Hindlimb muscle (tissue), 1 donor: ENCODE results near the gene RASAL2. TPM values are rescaled to one million over a fixed set of nuclear protein-coding genes. Genes with fewer than 3 reads are reported as not detected.
"Not testable (repeated sequence)": the region's sequence is repeated elsewhere in the genome, so short reads cannot be mapped to it uniquely, and the experiment has no call there.

Experiments
- DNase-seq: peaks from one replicate; pipeline ENCODE4 v3.0.0-alpha.2; 2013
- polyA plus RNA-seq: library from polyadenylated mRNA; unstranded; fragments of 120-200 nt; gene quantifications from one replicate; pipeline ENCODE4 v1.2.1, GENCODE V29; 2013; ENCODE audit not compliant: insufficient read length

The RASAL2 gene
- polyA plus RNA-seq, 1 donor, result 16.0 TPM

DNA sequence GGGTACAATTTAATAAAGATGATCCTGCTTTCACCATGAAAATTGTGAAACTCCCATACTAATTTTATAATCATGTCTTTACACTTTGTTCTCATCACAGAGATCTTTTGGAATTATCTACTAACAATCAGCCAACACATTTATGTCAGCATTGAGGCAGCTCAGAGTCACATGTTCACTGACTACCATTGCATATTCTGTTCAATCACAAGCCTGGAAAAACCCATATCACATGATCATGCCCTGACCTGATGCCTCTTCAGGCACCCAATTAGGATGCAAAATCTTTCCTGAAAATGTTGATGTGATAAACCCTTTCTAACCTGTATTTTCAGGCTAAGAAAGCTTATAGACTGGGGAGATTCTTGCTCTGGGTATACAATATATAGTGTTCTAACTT, 21.6 kb upstream of the RASAL2 start:
- DNase-seq, result no peak

DNA sequence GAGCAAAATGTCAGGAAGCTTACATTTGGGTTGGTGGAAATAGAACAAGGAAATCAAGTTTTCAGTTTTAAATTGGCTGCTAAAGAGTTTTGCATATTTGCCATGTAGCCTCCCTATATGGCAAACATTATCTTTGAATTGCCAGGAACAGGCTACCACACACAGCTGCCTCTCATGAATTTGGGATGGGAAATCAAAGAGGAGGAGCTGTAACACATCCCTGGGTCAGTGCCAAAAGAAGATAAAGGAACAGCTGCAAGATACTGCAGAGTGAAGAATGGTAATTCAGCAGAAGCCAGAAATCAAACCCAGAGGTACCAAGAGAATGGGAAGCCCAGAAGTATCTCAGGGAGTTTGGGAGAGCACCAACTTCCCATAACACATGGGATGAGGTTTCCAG, 18.6 kb upstream of the RASAL2 start:
- no peak for DNase-seq

DNA sequence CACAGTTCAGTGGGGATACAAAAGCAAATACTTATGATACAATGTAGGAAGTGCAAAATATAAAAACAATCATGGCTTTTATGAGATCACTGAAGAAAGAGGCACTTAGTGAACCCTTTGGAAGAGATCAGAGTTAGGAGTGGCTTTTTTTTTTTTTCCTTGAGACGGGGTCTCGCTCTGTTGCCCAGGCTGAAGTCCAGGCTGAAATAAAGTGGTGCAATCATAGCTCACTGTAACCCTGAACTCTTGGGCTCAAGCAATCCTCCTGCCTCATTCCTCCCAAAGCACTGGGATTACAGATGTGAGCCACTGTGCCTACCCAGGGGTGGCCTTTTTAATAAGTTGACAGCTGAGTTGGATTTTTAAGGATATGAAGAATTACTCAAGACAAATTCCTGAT, 17.3 kb upstream of the RASAL2 start:
- DNase-seq, result no peak

DNA sequence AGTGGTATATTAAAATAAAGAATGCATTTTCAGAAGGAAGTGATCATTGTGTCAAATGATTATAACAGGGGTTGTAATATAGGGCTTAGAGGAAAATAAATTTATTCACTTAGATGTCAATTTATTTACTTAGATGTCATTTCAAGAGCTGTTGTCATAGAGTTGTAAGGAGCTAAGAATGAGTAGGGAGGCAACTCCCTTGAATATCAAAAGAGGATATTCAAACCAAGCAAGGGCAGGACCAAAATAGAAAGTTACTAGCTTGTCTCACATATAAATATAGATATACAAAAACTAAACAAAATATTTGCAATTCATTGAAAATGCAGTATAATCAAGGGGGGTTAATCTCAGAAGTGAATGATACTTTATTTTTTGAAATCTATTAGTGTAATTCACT, 16.0 kb upstream of the RASAL2 start:
- no peak for DNase-seq

DNA sequence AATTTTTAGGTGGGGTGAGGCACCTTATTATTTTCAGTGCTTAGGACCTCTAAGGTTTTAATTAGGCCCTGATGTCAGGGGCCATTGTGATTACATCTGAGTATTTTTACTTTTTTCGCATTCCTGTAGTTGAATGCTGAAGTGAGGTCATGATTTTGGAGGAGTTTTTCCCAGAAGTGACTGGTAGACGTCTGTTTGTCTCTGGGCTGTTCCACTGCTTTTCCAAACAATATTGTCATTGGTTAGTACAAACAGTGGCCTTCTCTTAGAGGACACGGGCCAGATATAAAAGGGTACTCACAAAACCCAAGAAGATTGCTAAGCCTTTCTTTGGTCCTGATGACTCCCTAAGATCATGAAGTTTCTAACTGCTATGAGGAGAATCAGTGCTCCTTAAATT, 7.6 kb upstream of the RASAL2 start:
- DNase-seq, result no peak

DNA sequence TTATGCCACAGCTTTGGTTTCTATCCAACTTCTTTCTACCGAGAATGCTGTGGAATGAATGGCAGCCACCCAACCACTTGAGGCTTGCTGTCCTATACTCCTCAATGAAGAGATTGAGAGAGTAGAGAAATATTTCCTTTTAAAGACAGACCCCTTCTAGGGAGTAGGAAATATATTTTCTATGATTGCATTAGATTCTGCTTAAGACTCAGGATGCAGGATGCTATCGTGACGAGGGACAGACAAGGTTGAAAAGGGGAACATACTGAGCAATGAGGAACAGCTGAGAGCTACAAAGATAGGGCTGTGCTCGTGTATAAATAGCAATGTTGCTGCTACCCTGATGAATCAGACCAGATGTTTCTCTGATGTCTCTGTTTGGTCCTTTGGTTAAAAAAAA, 7.1 kb upstream of the RASAL2 start:
- DNase-seq, result no peak

DNA sequence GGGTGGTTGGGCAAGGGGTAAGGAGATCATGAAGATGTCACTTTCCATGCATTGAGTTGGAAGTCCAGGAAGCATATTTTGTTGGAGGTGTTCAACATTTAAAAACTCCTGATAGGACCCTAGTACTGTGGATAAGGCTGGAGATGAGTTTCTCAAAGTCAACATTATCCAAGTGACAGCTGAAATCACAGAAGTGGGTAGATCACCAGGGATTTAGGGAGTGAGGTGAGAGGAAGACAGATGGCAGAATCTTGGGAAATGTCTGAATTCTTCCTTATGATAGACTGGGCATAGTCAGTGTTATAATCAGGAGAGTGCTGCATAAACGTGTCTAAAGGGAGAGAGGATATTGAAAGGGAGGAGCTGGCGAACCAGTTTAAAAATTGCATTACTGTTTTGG, 5.3 kb upstream of the RASAL2 start:
- DNase-seq, result no peak

DNA sequence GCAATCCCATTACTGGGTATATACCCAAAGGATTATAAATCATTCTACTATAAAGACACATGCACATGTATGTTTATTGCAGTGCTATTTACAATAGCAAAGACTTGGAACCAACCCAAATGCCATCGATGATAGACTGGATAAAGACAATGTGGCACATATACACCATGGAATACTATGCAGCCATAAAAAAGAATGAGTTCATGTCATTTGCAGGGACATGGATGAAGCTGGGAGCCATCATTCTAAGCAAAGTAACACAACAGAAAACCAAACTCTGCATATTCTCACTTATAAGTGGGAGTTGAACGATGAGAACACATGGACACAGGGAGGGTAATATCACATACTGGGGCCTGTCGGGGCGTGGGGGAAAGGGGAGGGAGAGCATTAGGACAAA, 2.5 kb upstream of the RASAL2 start:
- DNase-seq, result not testable (repeated sequence)

DNA sequence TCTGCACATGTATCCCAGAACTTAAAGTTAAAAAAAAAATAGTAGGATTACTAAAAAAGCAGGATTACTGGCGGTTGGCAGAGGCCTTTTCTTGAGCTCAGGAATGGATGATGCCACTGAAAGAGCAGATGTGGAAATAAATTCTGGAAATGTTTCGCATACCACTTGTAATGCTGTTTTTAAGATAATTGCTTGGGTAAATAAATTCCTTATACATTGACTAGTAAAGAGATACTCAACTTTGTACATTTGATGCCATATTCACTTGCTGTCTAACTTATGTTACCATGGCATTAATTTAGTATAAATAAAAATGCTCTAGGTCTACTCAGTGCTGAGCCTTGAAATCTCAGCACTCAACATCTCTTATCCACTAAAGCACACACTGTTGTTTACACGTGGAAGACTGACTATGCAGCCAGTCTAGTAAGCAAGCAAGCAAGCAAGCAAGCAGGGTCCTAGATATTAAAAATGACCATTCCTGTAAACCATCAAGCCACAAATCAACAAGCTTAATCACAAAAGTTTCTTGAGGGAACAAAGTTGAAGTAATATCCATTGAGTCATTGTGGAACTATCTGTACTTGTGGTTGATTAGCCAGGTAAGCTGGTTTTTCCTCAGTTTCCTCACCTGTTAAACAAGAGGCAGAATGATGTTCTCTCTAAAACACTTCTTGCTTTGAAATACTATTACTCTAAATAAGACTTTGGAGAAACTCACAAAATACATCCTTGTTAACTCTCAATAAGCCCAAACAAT, 1.7 kb upstream of the RASAL2 start:
- DNase-seq, result no peak

DNA sequence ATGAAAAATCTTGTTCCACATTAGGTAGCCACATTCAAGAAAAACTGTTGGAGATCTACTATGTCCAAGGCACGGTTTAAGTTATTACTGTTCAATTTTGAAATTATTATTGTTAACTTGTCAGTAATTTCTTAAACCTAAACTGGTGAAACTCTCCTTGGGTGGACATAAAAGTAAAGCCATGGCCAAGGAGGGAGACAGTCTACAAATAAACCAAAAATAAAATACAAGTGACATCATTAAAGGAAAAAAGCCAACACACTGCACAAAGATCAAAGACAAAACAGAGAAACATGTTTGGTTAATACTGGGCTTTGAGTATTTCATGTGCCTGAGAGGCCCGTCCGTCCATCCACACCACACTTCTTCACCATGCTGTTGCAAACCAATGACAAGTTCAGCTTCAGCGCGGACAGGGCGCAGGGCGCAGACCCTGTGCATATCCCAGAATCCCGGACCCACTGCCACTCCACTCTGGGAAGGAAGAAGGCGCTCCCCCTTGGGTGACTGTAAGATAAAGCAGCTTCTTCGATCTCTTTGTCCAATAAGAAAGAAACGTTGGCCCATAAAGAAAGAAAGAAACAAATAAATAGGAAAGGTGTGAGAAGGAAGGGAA, 918 bp upstream of the RASAL2 start:
- DNase-seq, result no peak

DNA sequence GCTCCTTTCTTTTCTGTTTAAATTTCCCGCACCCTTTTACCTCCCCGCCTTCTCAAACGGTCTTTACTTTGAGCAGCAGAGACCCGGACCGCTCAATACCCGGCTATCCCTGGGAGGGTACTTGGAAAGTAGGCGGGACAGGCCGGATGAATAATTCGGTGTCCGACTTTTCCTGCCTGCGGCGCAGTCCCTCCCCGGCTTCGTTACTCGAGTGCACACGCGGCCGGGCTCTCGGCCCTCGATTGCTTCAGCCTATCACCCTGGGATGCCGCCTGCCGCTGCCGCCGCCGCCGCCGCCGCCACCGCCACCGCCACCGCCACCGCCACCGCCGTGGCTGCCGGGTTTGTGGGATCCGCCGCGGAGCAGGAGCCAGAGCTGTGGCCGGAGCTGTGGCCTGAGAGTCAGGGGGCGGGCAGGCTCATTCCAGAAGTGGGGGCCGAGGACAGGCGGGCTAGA, 382 bp upstream of the RASAL2 start:
- peak; percentile 95 for DNase-seq

DNA sequence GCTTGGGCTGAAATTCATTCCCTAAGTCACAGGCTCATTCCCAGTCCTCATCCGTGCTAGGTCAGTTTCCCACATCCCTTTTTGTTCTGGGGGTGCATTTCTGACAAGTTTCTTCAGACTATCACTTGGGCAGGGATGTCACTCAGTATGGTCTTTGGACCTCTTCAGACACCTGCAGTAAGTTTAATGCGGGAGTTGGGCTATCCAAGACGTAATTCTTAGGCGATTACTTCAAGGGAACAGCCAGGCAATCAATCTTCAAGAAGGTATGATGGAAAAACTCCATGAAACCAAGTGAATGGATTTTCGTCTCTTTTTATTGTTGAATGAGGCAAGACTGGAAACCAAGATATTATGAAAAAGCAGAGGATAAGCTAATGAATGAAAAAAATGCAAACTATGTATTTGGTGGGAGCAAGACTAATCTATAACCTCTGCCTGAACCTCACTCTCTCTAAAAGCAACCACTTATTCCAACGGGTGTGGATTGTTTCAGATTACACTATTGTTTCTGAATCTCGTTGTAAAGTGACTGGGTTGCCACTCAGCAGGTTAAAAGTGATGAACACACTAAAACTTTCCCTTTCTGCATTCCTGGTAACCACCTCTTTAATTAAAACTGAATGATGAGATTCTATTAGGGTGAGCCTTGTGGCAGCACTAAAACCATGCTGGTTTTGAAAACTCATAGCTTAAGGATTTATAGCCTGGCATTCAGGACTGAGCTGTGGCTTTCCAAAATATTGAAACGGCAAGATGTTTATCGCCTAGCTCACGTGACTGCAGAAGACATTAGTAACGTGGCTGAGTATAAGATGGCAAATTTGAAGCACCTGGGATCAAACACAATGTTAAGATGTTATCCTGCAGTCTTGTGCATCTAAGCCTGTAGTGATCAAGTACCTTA, 1.1 kb downstream of the RASAL2 start:
- DNase-seq, result no peak

DNA sequence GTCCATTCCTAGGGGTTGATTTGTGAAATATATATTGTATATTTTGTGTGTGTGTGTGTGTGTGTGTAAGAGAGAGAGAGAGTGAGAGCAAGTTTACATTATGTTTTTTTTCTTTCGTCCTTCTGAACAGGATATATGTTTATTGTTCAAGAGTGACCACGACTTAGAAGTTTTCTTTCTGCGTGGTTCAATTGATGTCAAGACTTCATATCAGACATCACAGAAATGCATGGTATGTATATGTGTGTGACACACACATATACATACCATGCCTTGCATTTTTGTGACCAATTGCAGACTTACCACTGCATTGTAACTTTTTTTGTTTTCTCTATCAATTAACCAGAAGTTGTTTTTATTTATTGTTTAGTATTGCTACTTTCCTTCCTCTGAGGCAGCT, 2.5 kb downstream of the RASAL2 start:
- no peak for DNase-seq

DNA sequence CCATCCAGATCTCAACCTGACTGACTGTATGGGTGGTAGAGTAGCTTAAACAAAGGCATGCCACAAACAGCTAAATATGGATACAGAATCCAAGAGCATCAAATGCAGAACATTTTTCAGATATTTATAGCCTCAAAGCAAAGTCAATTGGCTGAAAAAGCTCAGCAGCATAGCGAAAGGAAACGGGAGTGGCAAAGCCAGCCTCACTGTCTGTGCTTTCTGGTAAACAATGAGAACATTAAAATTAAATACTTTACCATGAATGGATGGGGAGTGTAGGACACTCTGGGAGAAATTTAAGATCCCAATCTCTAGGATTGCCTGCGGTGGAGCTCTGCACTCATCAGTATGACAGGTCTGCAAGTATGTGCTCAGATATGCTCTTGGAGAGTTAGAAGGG, 4.4 kb downstream of the RASAL2 start:
- DNase-seq, result no peak

DNA sequence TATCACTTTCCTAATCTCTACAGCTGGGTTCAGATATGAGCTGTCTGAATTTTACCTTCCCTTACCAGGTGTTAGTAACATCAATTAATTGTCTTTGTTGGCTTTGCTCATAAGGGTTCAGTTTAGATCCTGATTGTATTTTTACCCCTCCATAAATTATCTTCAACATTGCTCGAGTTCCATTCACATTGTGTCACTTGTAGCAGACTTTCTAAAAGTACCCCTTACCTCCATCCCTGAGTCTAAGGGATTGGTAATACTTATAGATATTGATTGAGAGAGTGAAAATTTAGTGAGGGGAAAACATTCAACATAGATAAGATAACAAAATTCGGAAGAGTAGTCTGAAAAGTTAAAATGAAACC, 7.3 kb downstream of the RASAL2 start:
- no peak for DNase-seq

DNA sequence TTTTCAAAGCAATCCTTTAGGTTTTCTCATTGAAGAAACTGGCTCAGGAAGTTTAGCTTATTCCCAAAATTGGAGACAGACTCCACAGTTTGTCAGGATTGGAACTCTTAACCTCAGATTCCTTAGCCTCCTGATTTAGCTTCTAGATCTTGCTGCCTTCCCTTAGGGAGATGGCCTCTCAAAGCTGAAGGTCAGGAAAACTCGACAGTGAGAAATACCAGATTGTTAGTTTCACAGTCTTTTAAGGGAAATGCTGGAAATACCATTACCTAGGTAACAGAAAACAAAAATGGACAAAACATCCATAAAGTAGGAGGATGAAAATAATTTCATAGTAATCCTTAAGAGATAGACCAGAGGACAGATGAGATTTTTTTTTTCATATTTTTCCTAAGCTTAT, 7.8 kb downstream of the RASAL2 start:
- DNase-seq, result no peak

DNA sequence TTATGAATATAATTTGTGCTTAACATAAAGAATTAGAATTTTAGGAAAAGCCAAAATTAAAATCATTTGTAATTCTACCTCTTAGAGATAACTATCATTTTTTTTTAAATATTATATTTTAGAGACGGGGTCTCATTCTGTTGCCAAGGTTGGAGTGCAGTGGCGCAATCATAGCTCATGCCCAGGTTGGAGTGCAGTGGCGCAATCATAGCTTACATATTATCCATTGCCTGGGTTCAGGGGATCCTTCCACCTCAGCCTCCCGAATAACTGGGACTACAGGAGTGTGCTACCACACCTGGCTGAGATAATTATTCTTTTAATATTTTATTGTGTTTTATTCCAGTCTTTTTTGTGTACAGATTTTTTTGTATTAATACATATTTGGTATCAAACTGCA, 8.3 kb downstream of the RASAL2 start:
- no peak for DNase-seq

DNA sequence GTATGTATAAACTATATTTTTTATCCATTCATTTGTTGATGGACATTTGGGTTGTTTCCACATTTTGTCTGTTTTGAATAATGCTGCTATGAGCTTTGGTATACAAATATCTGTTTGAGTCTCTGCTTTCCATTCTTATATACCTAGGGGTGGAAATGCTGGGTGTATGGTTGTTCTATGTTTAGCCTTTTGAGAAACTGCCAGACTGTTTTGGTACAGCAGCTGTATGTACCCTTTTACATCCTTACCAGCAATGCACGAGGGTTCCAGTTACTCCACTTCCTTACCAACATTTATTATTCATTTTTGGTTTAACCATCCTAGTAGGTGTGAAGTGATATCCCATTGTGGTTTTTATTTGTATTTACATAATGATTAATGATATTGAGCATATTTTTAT, 13.9 kb downstream of the RASAL2 start:
- no peak for DNase-seq

DNA sequence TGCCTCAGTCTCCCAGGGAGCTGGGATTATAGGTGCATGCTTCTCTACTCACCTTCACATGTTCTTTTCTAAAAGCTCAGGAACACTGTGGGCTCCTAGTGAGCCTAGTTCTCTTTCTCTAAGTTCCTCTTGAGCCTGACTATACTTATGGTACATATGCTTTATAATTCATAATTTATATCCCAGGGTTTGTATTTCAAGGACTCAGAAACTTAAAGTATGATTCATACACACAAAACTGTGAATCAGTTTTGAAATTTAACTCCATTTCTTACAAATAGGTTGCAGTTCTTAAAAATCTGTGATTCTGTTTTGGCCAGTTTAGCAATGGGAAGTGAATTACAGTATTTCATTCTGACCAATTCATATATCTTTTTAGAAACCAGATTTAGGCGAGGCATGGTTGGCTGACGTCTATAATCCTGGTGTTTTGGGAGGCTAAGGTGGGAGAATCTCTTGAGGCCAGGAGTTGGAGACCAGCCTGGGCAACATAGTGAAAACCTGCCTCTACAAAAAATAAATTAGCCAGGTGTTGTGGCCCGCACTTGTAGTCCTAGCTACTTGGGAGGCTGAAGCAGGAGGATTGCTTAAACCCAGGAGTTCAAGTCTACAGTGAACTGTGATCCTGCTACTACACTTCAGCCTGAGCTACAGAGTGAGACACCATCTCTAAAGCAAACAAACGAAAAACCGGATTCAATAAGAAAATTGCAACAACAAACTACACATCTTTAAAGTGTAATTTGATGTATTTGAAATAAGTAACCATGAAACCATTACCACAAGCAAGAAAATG, 15.6 kb downstream of the RASAL2 start:
- no peak for DNase-seq

DNA sequence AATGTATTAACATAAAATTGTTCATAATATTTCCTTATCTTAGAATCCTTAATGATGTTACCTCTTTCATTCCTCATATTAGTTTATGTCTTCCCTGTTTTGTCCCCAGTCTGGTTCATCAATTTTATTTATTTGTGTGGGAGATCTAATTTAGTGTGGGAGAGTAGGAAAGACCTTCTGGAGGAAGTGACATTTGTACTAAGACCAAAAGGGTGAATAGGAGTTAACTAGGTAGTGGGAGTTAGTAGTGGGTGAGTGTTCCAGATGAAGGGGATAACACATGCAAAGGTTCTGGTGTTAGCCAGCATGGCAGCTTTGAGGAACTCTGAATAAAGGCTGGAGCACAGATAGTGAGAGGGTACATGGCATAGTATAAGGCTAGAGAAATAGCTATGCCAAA, 21.4 kb downstream of the RASAL2 start:
- no peak for DNase-seq

DNA sequence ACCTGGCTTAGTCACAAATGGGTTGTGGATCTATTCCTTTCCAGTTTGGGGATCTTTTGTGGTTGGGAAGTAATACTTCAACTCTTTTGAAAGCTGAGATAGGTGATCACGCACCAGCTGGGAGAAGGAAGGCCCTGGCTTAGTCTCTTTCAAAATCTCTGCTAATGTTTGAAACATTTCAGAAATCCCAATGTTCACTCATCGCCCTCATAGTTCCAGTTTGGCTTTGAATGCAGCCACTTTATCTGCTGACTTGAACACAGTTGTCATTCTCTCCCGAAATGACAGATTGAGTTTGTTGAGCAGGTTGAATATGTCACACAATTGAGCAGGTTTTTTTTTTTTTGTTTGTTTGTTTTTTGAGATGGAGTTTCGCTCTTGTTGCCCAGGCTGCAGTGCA, 24.6 kb downstream of the RASAL2 start:
- DNase-seq, result no peak

DNA sequence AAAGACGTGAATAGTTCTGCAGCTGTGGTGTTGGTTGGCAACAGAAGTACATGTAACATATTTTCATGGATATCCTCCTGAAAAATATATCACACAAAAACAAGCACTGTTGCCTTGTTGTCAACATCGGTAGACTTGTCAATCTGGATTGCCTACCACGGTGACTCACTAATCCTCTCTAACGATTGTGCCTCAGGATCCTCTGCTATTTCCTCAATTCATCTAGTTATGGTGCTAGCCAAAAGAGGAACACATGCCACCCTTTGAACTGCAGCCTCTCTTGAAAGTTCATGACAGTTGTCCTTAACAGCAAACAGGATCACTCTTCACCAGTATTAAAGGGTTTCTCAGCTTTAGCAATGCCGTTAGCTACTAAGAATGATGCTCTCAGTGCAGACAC, 25.7 kb downstream of the RASAL2 start:
- no peak for DNase-seq

DNA sequence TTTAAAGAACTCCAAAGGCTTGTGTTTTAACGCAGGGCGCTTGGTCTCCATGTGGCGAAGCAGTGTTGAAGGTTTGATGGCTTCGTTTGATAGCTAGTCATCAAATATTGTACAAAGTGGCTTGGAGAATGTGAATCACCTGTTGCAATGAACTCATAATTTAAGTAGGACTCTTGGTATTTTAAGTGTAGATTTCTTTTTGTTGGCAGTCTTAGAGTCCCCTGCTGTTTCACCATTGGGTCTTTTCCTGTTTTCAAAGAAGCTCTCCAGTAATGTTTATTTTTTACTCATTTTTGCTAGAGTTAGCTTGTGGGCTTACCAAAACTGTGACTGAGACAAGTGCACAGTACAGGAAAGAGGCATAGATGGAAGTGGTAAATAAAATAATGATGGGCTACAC, 26.2 kb downstream of the RASAL2 start:
- DNase-seq, result no peak
